ENCODE results near the gene COL5A1.

COL5A1 gene

GRCh38 chr9:134884492-134884891 lies 242.9 kb downstream of the COL5A1 start:
- DNase-seq (ENCODE audit: extremely low spot score), result no peak
- no peak for TF ChIP-seq CTCF (IDR thresholded peaks at IDR 0.05; ENCODE audit: control extremely low read depth, extremely low read depth, low read depth, missing control alignments)
- ChIA-PET POLR2A (no interaction called here), CTCF (no interaction called here)

- CTCF ChIA-PET, result no interaction called here
- no peak for TF ChIP-seq CTCF (IDR thresholded peaks at IDR 0.05; ENCODE audit: control extremely low read depth, extremely low read depth, low read depth, missing control alignments)
- DNase-seq (ENCODE audit: extremely low spot score), result no peak
- POLR2A ChIA-PET, result no interaction called here
These were observed 243.5 kb downstream of the COL5A1 start for GRCh38 chr9:134885001-134885678.

DNA sequence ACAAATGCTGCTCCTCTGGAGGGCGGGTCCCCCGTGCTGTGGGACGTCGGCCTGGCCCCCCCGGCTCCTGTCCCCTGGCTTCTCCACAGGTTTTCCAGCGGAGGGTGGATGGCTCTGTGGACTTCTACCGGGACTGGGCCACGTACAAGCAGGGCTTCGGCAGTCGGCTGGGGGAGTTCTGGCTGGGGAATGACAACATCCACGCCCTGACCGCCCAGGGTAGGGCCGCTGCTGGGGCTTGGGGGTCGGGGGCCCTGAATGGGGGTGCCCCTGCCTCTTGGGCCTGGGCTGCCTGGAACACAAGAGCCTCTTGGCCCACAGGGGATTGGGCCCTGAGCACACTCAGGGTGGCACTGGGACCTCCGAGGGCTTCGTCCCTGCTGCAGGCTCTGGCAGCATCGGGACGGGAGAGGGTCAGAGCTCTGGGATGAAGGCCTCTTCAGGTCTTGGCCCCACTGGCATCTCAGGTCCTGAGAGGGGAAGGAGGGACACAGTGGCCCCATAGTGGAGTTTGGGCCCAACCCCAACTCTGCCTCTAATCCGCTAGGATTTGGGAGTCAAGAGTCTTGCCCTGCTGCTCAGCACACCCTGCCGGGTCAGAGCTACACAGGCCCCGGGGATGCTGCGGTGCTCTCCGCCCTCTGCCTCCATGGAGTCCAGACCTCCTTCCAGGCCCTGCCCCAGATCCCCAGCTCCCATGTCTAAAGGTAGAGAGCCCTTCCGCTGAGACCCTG lies 244.2 kb downstream of the COL5A1 start:
- ChIA-PET POLR2A (no interaction called here), CTCF (no interaction called here)
- no peak for TF ChIP-seq CTCF (IDR thresholded peaks at IDR 0.05; ENCODE audit: control extremely low read depth, extremely low read depth, low read depth, missing control alignments)
- no peak for DNase-seq (ENCODE audit: extremely low spot score)

DNA sequence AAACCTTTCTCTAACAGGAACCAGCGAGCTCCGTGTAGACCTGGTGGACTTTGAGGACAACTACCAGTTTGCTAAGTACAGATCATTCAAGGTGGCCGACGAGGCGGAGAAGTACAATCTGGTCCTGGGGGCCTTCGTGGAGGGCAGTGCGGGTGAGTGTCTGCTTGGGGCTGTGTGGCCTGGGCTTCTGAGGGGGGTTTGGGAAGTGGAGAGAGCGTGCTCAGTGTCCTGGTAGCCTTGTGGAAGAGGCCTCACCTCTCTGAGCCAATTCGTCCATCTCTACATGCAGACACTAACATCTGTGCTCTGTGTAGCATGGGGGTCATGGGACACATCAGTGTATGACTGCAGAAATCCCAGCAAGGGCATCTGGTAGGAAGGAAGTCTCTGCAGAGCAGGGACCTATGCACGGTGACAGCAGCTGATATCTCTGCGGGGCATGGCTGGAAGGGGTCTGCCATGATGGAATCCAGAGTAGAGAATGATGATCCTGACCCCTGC lies 244.9 kb downstream of the COL5A1 start:
- no peak for DNase-seq (ENCODE audit: extremely low spot score)
- no peak for TF ChIP-seq CTCF (IDR thresholded peaks at IDR 0.05; ENCODE audit: control extremely low read depth, extremely low read depth, low read depth, missing control alignments)
- ChIA-PET POLR2A (no interaction called here), CTCF (interaction anchor here (2.5 kb wide), 1 partner anchor 12 kb away, joined by 7 read pairs; no protein-coding TSS in a partner anchor)

- TF ChIP-seq CTCF (IDR thresholded peaks at IDR 0.05; ENCODE audit: control extremely low read depth, extremely low read depth, low read depth, missing control alignments), result no peak
- ChIA-PET CTCF (interaction anchor here (1.3 to 2.5 kb wide), 3 partner anchors 12 to 198 kb away, joined by 3 to 8 read pairs (median 7); no protein-coding TSS in a partner anchor), POLR2A (no interaction called here)
- DNase-seq (ENCODE audit: extremely low spot score), result no peak
These were observed 245.6 kb downstream of the COL5A1 start for GRCh38 chr9:134887219-134887618.

DNA sequence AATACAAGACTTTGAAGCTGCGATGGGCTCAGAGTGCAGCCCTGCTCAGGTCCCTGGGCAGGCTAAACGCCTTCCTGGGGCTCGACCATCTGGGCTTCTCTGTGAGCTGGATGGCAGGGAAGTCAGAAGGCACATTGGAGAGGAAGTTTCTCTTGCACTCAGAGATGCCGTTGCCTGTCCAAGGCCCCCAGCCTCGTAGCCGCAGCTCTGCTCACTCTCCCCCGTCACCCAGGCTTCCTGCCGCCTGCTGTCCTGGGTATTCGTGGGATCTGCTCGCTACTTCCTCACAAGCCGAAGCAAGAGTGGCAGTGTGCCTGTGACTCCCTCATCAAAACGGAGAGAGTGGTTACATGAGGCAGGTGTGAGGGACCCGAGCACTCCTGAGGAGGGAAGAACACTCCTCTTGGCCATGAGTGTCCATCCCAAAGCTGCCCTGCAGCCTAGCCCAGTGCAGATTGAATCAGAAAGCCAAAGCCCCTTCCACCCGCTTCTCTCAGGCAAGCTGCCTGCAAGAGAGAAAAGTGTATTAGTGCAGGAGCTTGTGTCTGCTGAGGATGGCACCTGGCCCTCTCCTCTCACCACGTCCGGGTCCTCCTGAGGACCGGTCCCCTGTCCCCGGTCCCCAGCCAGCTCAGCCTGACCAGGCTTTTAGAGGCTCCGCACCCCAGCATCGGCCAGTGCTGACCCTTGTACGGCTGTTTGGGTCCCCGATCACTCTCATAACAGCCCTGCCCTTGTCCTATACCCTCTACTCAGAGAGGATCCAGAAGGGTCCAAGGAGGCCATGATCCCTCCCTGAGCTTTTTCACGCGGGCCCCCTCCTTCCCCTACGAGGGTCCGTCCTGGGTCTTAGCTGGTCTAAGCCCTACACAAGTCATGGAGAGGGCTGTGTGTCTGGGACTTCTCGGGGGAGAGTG lies 246.3 kb downstream of the COL5A1 start:
- TF ChIP-seq CTCF (IDR thresholded peaks at IDR 0.05; ENCODE audit: control extremely low read depth, extremely low read depth, low read depth, missing control alignments), result no peak
- ChIA-PET CTCF (interaction anchor here (1.3 to 2.5 kb wide), 3 partner anchors 11 to 198 kb away, joined by 3 to 8 read pairs (median 7); no protein-coding TSS in a partner anchor), POLR2A (no interaction called here)
- no peak for DNase-seq (ENCODE audit: extremely low spot score)
